HepG2 (cell line): ENCODE data around the gene MMRN2. TPM values are rescaled to one million over a fixed set of nuclear protein-coding genes. Genes with fewer than 3 reads are reported as not detected.

Experiments
- ATAC-seq: fragments of 200-7000 bp; cut with Tn5 transposase; 3 replicates; pipeline ENCODE4 v1.9.1; 2020; ENCODE audit warnings: mild to moderate bottlenecking, moderate library complexity
- BruUV-seq: library from RNA; stranded (reverse); fragments of 400-500 nt; replicated peaks from 2 replicates; lab custom pipeline; 2021; lab: Mats Ljungman, UMichigan
- CTCF ChIA-PET: fragments of 300-600 bp; formaldehyde crosslinking; extraction: SDS; loops from one replicate; lab custom pipeline; 2021; ENCODE audit warnings: low total read pairs, inconsistent platforms, low intra/inter-chr PET ratio; lab: Yijun Ruan, JAX
- POLR2A ChIA-PET: fragments of 350-600 bp; sonication (Branson Sonifier 250); formaldehyde crosslinking; loops from one replicate; lab custom pipeline; 2020; ENCODE audit warnings: antibody characterized with exemption, inconsistent platforms; lab: Yijun Ruan, JAX
- DNase-seq: peaks from one replicate; pipeline ENCODE4 v3.0.0-alpha.2; 2015; ENCODE audit warnings: low spot score
- FAIRE-seq: peaks from 3 replicates; lab custom pipeline; 2011; peaks lifted over from hg19 to GRCh38; lab: Jason Lieb, UNC
- H2AFZ ChIP-seq: one replicate; pipeline ENCODE4 v1.6.1; 2011; ENCODE audit warnings: low read length, inconsistent platforms
- H3K27ac ChIP-seq: fragments of 300-600 bp; 3 replicates; pipeline ENCODE4 v1.8.0; 2011; ENCODE audit warnings: mixed run types, mild to moderate bottlenecking, mixed read lengths, low read length, inconsistent platforms; ENCODE audit not compliant: insufficient read depth; ENCODE audit errors: extremely low read length
- H3K27me3 ChIP-seq, 2 experiments: fragments of 200-600 bp in 1 of 2; 2 replicates in 1 of 2; 3 replicates in 1 of 2; pipeline versions ENCODE4 v1.6.0 to v1.8.0; 2011; ENCODE audit warnings: low read length in 2 of 2, mild to moderate bottlenecking in 2 of 2, moderate library complexity in 2 of 2, inconsistent platforms in 1 of 2; ENCODE audit not compliant: insufficient read depth in 2 of 2, control insufficient read depth in 1 of 2
- H3K36me3 ChIP-seq, 2 experiments: fragments of 200-600 bp in 1 of 2; replicated peaks in 1 of 2; 2 replicates in 1 of 2; 3 replicates in 1 of 2; pipeline versions ENCODE4 v1.5.1 to v1.8.0; 2011; ENCODE audit warnings: low read length in 2 of 2, inconsistent platforms in 1 of 2; ENCODE audit not compliant: insufficient read depth in 2 of 2, control insufficient read depth in 1 of 2
- H3K4me1 ChIP-seq: 2 replicates; pipeline ENCODE4 v1.5.1; 2012; ENCODE audit warnings: low read length, inconsistent platforms; ENCODE audit not compliant: insufficient read depth
- H3K4me2 ChIP-seq: 2 replicates; pipeline ENCODE4 v1.6.0; 2011; ENCODE audit warnings: low read depth, low read length, inconsistent platforms
- H3K4me3 ChIP-seq, 3 experiments: fragments of 200-600 bp in 1 of 3; sonication (generic), shearing (Covaris generic) in 1 of 3; replicated peaks in 1 of 3; 2 replicates each; pipeline ENCODE4 v1.5.1; 2011 to 2016; ENCODE audit warnings: low read length in 3 of 3, inconsistent platforms in 2 of 3, low read depth in 2 of 3, mild to moderate bottlenecking in 2 of 3, control low read depth in 1 of 3, mixed read lengths in 1 of 3; ENCODE audit not compliant: insufficient read depth in 1 of 3
- H3K79me2 ChIP-seq: one replicate; pipeline ENCODE4 v1.6.1; 2011; ENCODE audit warnings: low read length, inconsistent platforms; ENCODE audit not compliant: insufficient read depth
- H3K9ac ChIP-seq: 2 replicates; pipeline ENCODE4 v1.6.0; 2011; ENCODE audit warnings: mild to moderate bottlenecking, low read depth, low read length, inconsistent platforms; ENCODE audit not compliant: insufficient read depth
- H3K9me3 ChIP-seq: 2 replicates; pipeline ENCODE4 v1.5.1; 2012; ENCODE audit warnings: mild to moderate bottlenecking, low read length
- H4K20me1 ChIP-seq: 2 replicates; pipeline ENCODE4 v1.6.0; 2011; ENCODE audit warnings: inconsistent platforms, mild to moderate bottlenecking, low read length, moderate library complexity; ENCODE audit not compliant: insufficient read depth
- GPBP1L1 ChIP-seq: sonication (generic); formaldehyde crosslinking; IDR thresholded peaks from 2 replicates; pipeline ENCODE4 v1.5.0; 2020; ENCODE audit warnings: mild to moderate bottlenecking, missing genetic modification reagents
- HNRNPH1 ChIP-seq: fragments of 200-400 bp; formaldehyde crosslinking; optimal IDR thresholded peaks from 2 replicates; pipeline ENCODE3; 2017; ENCODE audit warnings: mild to moderate bottlenecking, low read depth, low read length
- HOXD1 ChIP-seq: sonication (generic); formaldehyde crosslinking; IDR thresholded peaks from 2 replicates; pipeline ENCODE4 v1.5.0; 2020; ENCODE audit warnings: missing genetic modification reagents
- MXI1 ChIP-seq: IDR thresholded peaks from 3 replicates; pipeline ENCODE4 v1.6.1; 2012; ENCODE audit warnings: low read depth, low read length, inconsistent platforms, borderline replicate concordance
- NR3C1 ChIP-seq: sonication (generic); formaldehyde crosslinking; IDR thresholded peaks from 2 replicates; pipeline ENCODE4 v1.4.0; 2020; ENCODE audit warnings: missing genetic modification reagents
- RNF2 ChIP-seq: fragments of 450-650 bp; conservative IDR thresholded peaks from 2 replicates; pipeline ENCODE4 v1.6.1; 2016; ENCODE audit warnings: low read depth
- SRF ChIP-seq: IDR thresholded peaks from 2 replicates; pipeline ENCODE4 v1.6.1; 2011; ENCODE audit warnings: mild to moderate bottlenecking, low read depth, low read length, moderate library complexity
- TCF7 ChIP-seq: sonication (generic); IDR thresholded peaks from 2 replicates; pipeline ENCODE4 v1.6.1; 2016; ENCODE audit warnings: antibody characterized with exemption, low read depth
- ZNF329 ChIP-seq: sonication (generic); formaldehyde crosslinking; IDR thresholded peaks from 2 replicates; pipeline ENCODE4 v1.9.0; 2021; ENCODE audit warnings: low read depth, mild to moderate bottlenecking, missing genetic modification reagents
- ZNF367 ChIP-seq: sonication (generic); formaldehyde crosslinking; IDR thresholded peaks from 2 replicates; pipeline ENCODE4 v1.4.0; 2020; ENCODE audit warnings: missing genetic modification reagents, borderline replicate concordance
- ZNF441 ChIP-seq: sonication (generic); formaldehyde crosslinking; IDR thresholded peaks from 2 replicates; pipeline ENCODE4 v1.7.0; 2021; ENCODE audit warnings: missing genetic modification reagents, borderline replicate concordance
- ZNF510 ChIP-seq: sonication (generic); formaldehyde crosslinking; IDR thresholded peaks from 2 replicates; pipeline ENCODE4 v1.4.0; 2020; ENCODE audit warnings: low read depth, mild to moderate bottlenecking, missing genetic modification reagents
- ZNF841 ChIP-seq: sonication (generic); formaldehyde crosslinking; IDR thresholded peaks from 2 replicates; pipeline ENCODE4 v1.8.1; 2023; ENCODE audit warnings: missing genetic modification reagents, borderline replicate concordance
- WGBS: methylation state at CpG from one replicate; pipeline ENCODE4 v1.1.6; 2017; ENCODE audit warnings: low lambda C conversion rate; 5-methylcytosine and 5-hydroxymethylcytosine counted together
- in situ Hi-C: cut with HindIII; loops from 2 replicates; pipeline ENCODE4 v1.10.0; 2017; ENCODE audit warnings: low pct_unique_long_range_greater_than_20kb; ENCODE audit not compliant: extremely low pct_ligation_motif_present
- intact Hi-C: fragments of 100-400 bp; cut with micrococcal nuclease; formaldehyde crosslinking; loops from one replicate; pipeline ENCODE4 v1.10.0; 2022; ENCODE audit not compliant: unreplicated experiment
- polyA plus RNA-seq, 8 experiments: library from polyadenylated mRNA; depleted of rRNA in 3 of 8; stranded (reverse) in 7 of 8; unstranded in 1 of 8; fragments of >200 nt; fragmentation: Illumina TruSeq in 4 of 8; extraction: Trizol in 4 of 8; gene quantifications; 2 replicates each; pipeline versions ENCODE4 v1.2.1 to v1.2.3, GENCODE V29; 2011 to 2016; ENCODE audit warnings: low read depth in 4 of 8, missing spikeins in 1 of 8, mixed read lengths in 1 of 8; ENCODE audit not compliant: insufficient read depth in 1 of 8
- total RNA-seq, 5 experiments: library from RNA; depleted of rRNA; stranded (reverse); fragments of >200 nt; fragmentation: Illumina TruSeq; extraction: Trizol; gene quantifications; 2 replicates each; pipeline ENCODE4 v1.2.3, GENCODE V29; 2016; ENCODE audit warnings: low read depth in 1 of 5
- TF ChIP-seq, protein P1 (sequence below): sonication (generic); formaldehyde crosslinking; IDR thresholded peaks from 2 replicates; pipeline ENCODE4 v1.9.0; 2021; ENCODE audit warnings: missing genetic modification reagents, borderline replicate concordance
- TF ChIP-seq, protein P2 (sequence below): sonication (generic); formaldehyde crosslinking; IDR thresholded peaks from 2 replicates; pipeline ENCODE4 v1.5.1; 2020; ENCODE audit warnings: mild to moderate bottlenecking, missing genetic modification reagents, borderline replicate concordance
- TF ChIP-seq, protein P3 (sequence below): sonication (generic); formaldehyde crosslinking; IDR thresholded peaks from 2 replicates; pipeline ENCODE4 v1.9.0; 2022; ENCODE audit warnings: missing genetic modification reagents, mild to moderate bottlenecking, borderline replicate concordance

The MMRN2 gene
- total and polyA plus RNA-seq, 2 of the 13 experiments (the other 11 are each of a cell fraction or from before 2014, with no cell fraction given), result 0.04 TPM; not detected in 1

- no peaks in the 10 kb centered on the region for H3K36me3 ChIP-seq
- in situ Hi-C loops, result no loop called here
- no peak overlapping the region for H3K4me2 ChIP-seq
- H3K9me3 ChIP-seq, result no peaks in the 10 kb centered on the region
- H4K20me1 ChIP-seq, result no peaks in the 10 kb centered on the region
- intact Hi-C loops, result no loop called here
- no peak for DNase-seq
- H3K9ac ChIP-seq, result no peak overlapping the region
- FAIRE-seq, result no peak
- POLR2A ChIA-PET, result no interaction called here
- CTCF ChIA-PET, result no interaction called here
- peaks cover 5 to 60% of the 10 kb centered on the region in 2 experiments; a peak in 3 of 5 replicates for H3K27me3 ChIP-seq
- no peaks in the 10 kb centered on the region for H3K79me2 ChIP-seq
- H3K4me3 ChIP-seq, result no peak overlapping the region
- H3K4me1 ChIP-seq, result peaks cover 30% of the 10 kb centered on the region
- H2AFZ ChIP-seq, result no peak overlapping the region
- BruUV-seq, result no TSS peak
- 20% methylated on average over 4 of the region's 9 CpGs for WGBS
- H3K27ac ChIP-seq, result no peak overlapping the region
- TF ChIP-seq, protein P1, sequence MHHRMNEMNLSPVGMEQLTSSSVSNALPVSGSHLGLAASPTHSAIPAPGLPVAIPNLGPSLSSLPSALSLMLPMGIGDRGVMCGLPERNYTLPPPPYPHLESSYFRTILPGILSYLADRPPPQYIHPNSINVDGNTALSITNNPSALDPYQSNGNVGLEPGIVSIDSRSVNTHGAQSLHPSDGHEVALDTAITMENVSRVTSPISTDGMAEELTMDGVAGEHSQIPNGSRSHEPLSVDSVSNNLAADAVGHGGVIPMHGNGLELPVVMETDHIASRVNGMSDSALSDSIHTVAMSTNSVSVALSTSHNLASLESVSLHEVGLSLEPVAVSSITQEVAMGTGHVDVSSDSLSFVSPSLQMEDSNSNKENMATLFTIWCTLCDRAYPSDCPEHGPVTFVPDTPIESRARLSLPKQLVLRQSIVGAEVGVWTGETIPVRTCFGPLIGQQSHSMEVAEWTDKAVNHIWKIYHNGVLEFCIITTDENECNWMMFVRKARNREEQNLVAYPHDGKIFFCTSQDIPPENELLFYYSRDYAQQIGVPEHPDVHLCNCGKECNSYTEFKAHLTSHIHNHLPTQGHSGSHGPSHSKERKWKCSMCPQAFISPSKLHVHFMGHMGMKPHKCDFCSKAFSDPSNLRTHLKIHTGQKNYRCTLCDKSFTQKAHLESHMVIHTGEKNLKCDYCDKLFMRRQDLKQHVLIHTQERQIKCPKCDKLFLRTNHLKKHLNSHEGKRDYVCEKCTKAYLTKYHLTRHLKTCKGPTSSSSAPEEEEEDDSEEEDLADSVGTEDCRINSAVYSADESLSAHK, result no peak
- no peak for TF ChIP-seq ZNF367 (CRISPR knock-in tag)
- TF ChIP-seq MXI1, result no peak
- no peak for TF ChIP-seq TCF7
- no peak for TF ChIP-seq ZNF441 (CRISPR knock-in tag)
- TF ChIP-seq, protein P2, sequence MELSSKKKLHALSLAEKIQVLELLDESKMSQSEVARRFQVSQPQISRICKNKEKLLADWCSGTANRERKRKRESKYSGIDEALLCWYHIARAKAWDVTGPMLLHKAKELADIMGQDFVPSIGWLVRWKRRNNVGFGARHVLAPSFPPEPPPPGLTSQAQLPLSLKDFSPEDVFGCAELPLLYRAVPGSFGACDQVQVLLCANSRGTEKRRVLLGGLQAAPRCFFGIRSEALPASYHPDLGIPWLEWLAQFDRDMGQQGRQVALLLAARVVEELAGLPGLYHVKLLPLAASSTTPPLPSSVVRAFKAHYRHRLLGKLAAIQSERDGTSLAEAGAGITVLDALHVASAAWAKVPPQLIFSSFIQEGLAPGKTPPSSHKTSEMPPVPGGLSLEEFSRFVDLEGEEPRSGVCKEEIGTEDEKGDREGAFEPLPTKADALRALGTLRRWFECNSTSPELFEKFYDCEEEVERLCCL (CRISPR knock-in tag), result no peak
- no peak for TF ChIP-seq RNF2
- TF ChIP-seq ZNF329, result no peak
- TF ChIP-seq, protein P3, sequence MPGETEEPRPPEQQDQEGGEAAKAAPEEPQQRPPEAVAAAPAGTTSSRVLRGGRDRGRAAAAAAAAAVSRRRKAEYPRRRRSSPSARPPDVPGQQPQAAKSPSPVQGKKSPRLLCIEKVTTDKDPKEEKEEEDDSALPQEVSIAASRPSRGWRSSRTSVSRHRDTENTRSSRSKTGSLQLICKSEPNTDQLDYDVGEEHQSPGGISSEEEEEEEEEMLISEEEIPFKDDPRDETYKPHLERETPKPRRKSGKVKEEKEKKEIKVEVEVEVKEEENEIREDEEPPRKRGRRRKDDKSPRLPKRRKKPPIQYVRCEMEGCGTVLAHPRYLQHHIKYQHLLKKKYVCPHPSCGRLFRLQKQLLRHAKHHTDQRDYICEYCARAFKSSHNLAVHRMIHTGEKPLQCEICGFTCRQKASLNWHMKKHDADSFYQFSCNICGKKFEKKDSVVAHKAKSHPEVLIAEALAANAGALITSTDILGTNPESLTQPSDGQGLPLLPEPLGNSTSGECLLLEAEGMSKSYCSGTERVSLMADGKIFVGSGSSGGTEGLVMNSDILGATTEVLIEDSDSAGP (CRISPR knock-in tag), result no peak
- no peak for TF ChIP-seq ZNF510 (CRISPR knock-in tag)
- no peak for TF ChIP-seq GPBP1L1 (CRISPR knock-in tag)
- TF ChIP-seq ZNF841 (CRISPR knock-in tag), result no peak
- TF ChIP-seq NR3C1 (CRISPR knock-in tag), result no peak
- no peak for TF ChIP-seq SRF
- TF ChIP-seq HOXD1, result no peak
- no peak for TF ChIP-seq HNRNPH1
- ATAC-seq, result no peak
Measured at GRCh38 chr10:86968994-86969355, 11.6 kb upstream of the MMRN2 start.
